T-helper 1 cell treated with Interleukin-12 subunit alpha and Interleukin-12 subunit beta and Interleukin-4 antibody, amounts not matched to agents 30 μg/mL and 1 μg/mL, for 36 hours (primary cell): ENCODE measurements around the gene XYLT1.

Source experiments
- H3K27ac Mint-ChIP-seq: one replicate; pipeline ENCODE4 v1.8.0; 2021; ENCODE audit warnings: mild to moderate bottlenecking, mixed read lengths
- H3K27me3 Mint-ChIP-seq: one replicate; pipeline ENCODE4 v1.8.0; 2021; ENCODE audit warnings: low read depth, mixed read lengths
- H3K36me3 Mint-ChIP-seq: one replicate; pipeline ENCODE4 v1.8.0; 2021; ENCODE audit warnings: low read depth, mixed read lengths
- H3K4me1 Mint-ChIP-seq: one replicate; pipeline ENCODE4 v1.8.0; 2021; ENCODE audit warnings: low read depth, mixed read lengths
- H3K4me3 Mint-ChIP-seq: one replicate; pipeline ENCODE4 v1.8.0; 2021; ENCODE audit warnings: mild to moderate bottlenecking, moderate library complexity, mixed read lengths
- H3K9me3 Mint-ChIP-seq: one replicate; pipeline ENCODE4 v1.8.0; 2021; ENCODE audit warnings: mixed read lengths

Gene XYLT1

DNA sequence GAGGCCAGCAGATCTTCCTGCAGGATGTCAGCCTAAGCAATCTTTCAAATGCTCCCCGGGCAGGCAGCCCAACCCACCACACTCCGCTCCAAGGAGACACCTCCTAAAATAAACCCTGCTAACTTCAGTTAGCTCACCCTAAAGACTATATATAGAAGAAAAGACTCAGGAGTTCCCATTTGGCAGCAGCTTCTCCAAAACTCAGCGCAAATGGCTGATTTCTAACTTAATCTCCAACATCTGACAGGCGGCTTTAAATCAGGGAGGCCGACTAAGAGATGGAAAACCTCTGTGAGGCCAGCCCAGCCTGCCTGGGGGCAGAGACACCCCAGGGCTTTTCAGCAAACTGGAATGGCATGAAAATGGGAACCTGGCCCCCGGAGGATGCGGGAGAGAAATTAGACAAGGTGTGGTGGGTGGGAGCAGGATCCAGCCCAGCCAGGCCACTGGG lies 91.6 kb downstream of the XYLT1 start:
- Mint-ChIP-seq H3K27me3 (no peaks in the 10 kb centered on the region), H3K36me3 (peaks cover 18% of the 10 kb centered on the region), H3K4me1 (peaks cover 53% of the 10 kb centered on the region), H3K9me3 (no peaks in the 10 kb centered on the region), H3K4me3 (no peak overlapping the region), H3K27ac (no peak overlapping the region)

GRCh38 chr16:17377360-17378324 lies 93.1 kb downstream of the XYLT1 start:
- Mint-ChIP-seq H3K4me1 (peaks cover 41% of the 10 kb centered on the region), H3K27ac (no peak overlapping the region), H3K27me3 (no peaks in the 10 kb centered on the region), H3K9me3 (no peaks in the 10 kb centered on the region), H3K36me3 (peaks cover 18% of the 10 kb centered on the region), H3K4me3 (no peak overlapping the region)

DNA sequence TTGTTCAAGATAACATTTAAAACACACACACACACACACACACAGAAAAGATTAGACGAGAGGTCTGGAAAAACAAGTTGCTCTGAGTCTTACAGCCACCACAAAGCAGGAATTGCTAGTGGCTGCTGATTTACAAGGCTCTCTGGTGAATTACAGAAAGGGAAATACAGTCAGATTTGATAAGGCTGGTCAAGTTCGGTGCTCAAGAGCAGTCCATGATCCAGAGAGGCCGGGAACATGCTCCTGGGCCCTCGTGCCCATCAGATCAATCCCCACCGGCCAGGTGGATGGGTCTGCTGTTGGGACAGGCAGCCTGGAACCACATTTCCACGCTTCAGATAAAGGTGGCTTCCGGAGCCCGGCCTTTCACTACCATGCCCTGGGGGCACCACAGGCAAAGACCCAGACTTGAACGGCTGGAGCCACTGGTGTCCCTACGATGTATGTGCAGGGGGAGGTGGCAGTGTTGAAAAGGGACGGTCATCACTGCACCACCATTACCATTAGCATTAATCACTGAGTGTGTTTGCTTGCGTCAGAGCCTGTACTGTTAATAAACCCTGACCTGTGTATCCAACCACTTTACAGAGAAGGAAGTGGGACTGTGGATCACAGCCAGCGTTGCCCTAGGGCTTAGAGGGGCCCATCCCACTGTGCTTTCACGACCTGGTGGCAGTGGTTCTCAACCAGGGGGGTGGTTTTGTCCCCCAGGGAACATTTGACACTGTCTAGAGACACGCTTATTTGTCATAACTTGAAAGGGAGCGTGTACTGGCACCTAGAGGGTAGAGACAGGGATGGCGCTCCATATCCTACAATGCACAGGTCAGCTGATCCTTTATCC lies 95.1 kb downstream of the XYLT1 start:
- no peak overlapping the region for H3K4me3 Mint-ChIP-seq
- peaks cover 14% of the 10 kb centered on the region for H3K36me3 Mint-ChIP-seq
- H3K27ac Mint-ChIP-seq = peak overlapping the region; percentile 41
- no peaks in the 10 kb centered on the region for H3K9me3 Mint-ChIP-seq
- peaks cover 46% of the 10 kb centered on the region for H3K4me1 Mint-ChIP-seq
- no peaks in the 10 kb centered on the region for H3K27me3 Mint-ChIP-seq

DNA sequence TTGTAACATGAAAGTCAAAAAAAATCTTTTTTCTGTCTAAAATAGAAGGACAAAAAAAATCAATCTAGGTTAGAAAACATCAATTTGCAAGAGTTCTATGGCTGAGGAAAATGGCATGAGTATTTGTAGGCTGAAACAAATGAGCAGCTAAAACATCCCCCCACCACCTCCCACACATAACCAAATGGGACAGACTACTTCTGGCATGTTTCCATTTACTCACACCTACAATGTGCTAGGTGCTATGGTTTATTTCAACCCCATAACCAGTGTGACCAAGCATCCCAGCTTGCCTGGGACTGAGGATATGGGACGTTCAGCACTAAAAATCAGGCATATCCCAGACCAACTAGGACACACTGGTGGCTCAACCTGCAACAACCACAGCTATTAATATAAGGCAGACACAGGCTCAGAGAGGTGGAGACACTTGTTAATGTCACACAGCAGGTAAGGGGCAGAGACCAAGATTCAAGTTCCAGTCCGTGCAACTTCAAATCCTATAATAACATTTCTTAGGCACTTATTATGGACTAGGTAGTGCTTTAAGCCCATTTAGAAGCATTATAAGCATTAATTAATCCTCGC lies 96.0 kb downstream of the XYLT1 start:
- Mint-ChIP-seq H3K27me3 (no peaks in the 10 kb centered on the region), H3K36me3 (peaks cover 13% of the 10 kb centered on the region), H3K9me3 (no peaks in the 10 kb centered on the region), H3K4me1 (peaks cover 52% of the 10 kb centered on the region), H3K27ac (no peak overlapping the region), H3K4me3 (peak overlapping the region; percentile 10)

DNA sequence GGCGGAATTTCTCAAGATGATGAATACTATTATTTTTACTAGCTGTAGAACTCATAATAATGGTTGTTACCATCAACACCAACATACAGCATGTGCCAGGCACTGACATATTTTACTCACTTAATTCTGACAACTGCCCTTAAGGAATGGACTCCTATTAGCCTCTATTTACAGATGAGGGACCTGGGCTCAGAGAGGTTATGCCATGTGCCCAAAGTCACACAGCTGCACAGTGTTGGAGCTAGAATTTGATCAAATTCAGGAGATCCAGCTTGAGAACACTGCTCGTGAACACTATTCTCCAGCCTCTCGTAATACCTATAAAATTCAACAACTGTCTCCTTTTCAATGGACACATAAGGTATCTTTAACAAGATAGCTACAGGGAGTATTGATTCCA lies 97.2 kb downstream of the XYLT1 start:
- H3K9me3 Mint-ChIP-seq = no peaks in the 10 kb centered on the region
- no peaks in the 10 kb centered on the region for H3K27me3 Mint-ChIP-seq
- peaks cover 13% of the 10 kb centered on the region for H3K36me3 Mint-ChIP-seq
- H3K4me3 Mint-ChIP-seq = no peak overlapping the region
- H3K4me1 Mint-ChIP-seq = peaks cover 55% of the 10 kb centered on the region
- H3K27ac Mint-ChIP-seq = no peak overlapping the region

DNA sequence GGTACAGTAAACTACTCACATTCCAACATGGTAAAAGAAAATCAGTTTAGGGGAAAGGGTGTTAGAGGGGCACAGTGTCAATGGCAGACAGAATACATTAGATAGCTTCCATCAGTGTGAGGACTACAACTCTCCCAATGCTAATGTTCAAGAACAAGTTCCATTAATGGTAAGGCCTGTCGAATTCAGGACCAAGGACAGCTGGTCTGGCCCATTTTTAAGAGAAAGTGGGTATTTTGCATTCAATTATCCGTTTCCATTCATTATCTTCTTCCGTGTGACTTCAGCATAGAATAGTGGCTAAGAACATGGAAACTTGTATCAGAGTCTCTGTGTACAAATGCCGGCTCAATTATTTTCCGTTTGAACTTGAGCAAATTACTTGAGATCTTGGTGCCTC lies 98.4 kb downstream of the XYLT1 start:
- Mint-ChIP-seq H3K9me3 (no peaks in the 10 kb centered on the region), H3K4me1 (peaks cover 58% of the 10 kb centered on the region), H3K27ac (no peak overlapping the region), H3K4me3 (no peak overlapping the region), H3K36me3 (peaks cover 9% of the 10 kb centered on the region), H3K27me3 (no peaks in the 10 kb centered on the region)

DNA sequence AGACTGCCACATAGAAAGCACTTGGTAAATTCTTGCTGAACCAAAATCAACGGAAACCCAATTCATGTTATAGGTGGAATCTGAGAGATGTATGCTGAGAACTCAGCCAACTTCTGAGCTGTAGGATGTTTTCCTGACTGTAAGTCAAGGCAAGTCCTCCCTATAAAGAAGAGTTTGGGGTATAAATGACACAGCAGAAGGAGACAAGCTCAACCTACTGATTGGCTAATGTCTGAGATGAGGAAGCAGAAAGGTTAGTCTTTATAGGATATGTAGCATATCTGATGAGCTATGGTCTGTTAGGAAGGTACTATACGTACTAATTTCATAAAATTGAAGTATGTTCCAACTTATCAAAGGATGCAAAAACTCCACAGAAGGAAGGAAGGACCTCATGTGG lies 99.5 kb downstream of the XYLT1 start:
- H3K27me3 Mint-ChIP-seq = no peaks in the 10 kb centered on the region
- no peaks in the 10 kb centered on the region for H3K9me3 Mint-ChIP-seq
- peak overlapping the region; percentile 0 for H3K4me3 Mint-ChIP-seq
- H3K27ac Mint-ChIP-seq = peak overlapping the region; percentile 96
- peaks cover 65% of the 10 kb centered on the region for H3K4me1 Mint-ChIP-seq
- peaks cover 13% of the 10 kb centered on the region for H3K36me3 Mint-ChIP-seq

GRCh38 chr16:17370731-17371285 lies 100.0 kb downstream of the XYLT1 start:
- peak overlapping the region; percentile 96 for H3K27ac Mint-ChIP-seq
- no peaks in the 10 kb centered on the region for H3K27me3 Mint-ChIP-seq
- peaks cover 66% of the 10 kb centered on the region for H3K4me1 Mint-ChIP-seq
- peaks cover 15% of the 10 kb centered on the region for H3K36me3 Mint-ChIP-seq
- H3K9me3 Mint-ChIP-seq = no peaks in the 10 kb centered on the region
- H3K4me3 Mint-ChIP-seq = peak overlapping the region; percentile 83

GRCh38 chr16:17370223-17370707 lies 100.5 kb downstream of the XYLT1 start:
- no peaks in the 10 kb centered on the region for H3K27me3 Mint-ChIP-seq
- peak overlapping the region; percentile 83 for H3K4me3 Mint-ChIP-seq
- no peaks in the 10 kb centered on the region for H3K9me3 Mint-ChIP-seq
- H3K36me3 Mint-ChIP-seq = peaks cover 19% of the 10 kb centered on the region
- H3K4me1 Mint-ChIP-seq = peaks cover 68% of the 10 kb centered on the region
- peak overlapping the region; percentile 96 for H3K27ac Mint-ChIP-seq

DNA sequence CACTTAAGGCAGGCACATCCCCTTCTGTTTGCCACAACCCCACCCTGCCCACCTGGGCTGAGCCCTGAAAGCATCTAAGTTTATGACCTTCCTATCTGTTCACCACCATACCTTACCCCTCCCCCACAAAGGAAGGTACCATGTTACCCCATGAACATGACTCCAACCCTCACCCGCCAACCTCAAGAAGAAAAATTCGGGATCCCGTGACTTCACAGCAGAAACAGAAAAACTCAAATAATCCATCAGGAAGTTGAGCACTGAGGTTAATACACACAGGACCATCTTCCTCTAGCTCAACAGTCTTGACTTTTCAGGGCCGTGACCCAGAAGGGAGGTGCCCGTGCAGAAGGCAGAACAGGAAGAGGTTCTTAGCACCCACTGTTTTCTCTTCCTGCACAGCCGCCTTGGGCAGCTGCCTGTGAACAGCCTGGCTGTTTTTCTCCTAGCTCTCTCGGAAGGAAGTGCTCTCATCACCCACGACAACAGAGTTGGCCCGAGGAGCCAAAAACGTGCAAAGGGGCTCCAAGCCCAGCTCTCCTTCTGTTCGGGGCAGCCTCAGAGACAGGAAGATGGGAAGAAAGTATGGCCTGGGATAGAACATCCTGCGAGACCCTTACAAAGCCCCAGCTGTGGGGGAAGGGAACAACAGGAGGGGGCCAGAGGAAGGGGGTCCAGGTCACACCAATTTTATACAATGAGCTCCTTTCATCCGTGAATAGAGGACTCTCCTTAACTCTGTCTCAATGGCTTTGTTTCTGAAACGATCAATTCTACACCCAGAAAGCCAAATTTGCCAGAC lies 101.1 kb downstream of the XYLT1 start:
- Mint-ChIP-seq H3K4me3 (peak overlapping the region; percentile 83), H3K4me1 (peaks cover 69% of the 10 kb centered on the region)

DNA sequence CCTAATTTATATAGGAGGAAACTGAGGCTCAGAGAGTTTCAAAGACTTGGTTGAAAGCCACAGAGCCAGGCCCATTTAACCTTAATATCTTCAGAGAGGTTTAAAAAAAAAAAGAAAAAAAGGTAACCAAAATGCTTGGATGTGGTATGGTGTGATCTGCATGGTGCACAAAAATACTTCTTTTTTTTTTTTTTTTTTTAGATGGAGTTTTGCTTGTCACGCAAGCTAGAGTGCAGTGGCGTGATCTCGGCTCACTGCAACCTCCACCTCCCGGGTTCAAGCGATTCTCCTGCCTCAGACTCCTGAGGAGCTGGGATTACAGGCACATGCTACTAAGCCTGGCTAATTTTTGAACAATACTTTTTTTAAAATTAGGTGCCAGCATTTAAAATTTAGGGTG lies 101.8 kb downstream of the XYLT1 start:
- Mint-ChIP-seq H3K4me3 (peak overlapping the region; percentile 83), H3K36me3 (peaks cover 24% of the 10 kb centered on the region), H3K27ac (peak overlapping the region; percentile 96), H3K9me3 (no peaks in the 10 kb centered on the region), H3K4me1 (peaks cover 74% of the 10 kb centered on the region), H3K27me3 (no peaks in the 10 kb centered on the region)

More for the DNA sequence above, 101.1 kb downstream of the XYLT1 start:
- peak overlapping the region; percentile 96 for H3K27ac Mint-ChIP-seq
- H3K27me3 Mint-ChIP-seq = no peaks in the 10 kb centered on the region
- peaks cover 20% of the 10 kb centered on the region for H3K36me3 Mint-ChIP-seq
- no peaks in the 10 kb centered on the region for H3K9me3 Mint-ChIP-seq

DNA sequence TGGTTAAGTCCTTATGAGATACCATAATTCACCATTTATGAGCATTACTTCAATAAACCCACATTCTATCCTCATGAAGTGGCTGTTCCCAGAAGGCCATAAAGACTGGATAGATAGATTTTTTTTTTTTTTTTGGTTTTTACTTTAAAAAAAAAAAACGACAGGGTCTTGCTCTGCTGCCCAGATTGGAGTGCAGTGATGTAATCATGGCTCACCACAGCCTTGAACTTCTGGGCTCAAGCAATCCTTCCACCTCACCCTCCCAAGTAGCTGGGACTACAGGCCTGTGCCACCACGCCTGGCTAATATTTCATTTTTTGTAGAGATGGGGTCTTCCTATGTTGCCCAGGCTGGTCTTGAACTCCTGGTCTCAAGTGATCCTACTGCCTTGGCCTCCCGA lies 102.3 kb downstream of the XYLT1 start:
- peak overlapping the region; percentile 96 for H3K27ac Mint-ChIP-seq
- H3K4me1 Mint-ChIP-seq = peaks cover 78% of the 10 kb centered on the region
- H3K36me3 Mint-ChIP-seq = peaks cover 24% of the 10 kb centered on the region
- no peaks in the 10 kb centered on the region for H3K9me3 Mint-ChIP-seq
- no peaks in the 10 kb centered on the region for H3K27me3 Mint-ChIP-seq
- peak overlapping the region; percentile 83 for H3K4me3 Mint-ChIP-seq

- peak overlapping the region; percentile 82 for H3K27ac Mint-ChIP-seq
- peaks cover 83% of the 10 kb centered on the region for H3K4me1 Mint-ChIP-seq
- H3K36me3 Mint-ChIP-seq = peaks cover 26% of the 10 kb centered on the region
Observed at GRCh38 chr16:17367923-17368322, 102.8 kb downstream of the XYLT1 start.

More at GRCh38 chr16:17367923-17368322, 102.8 kb downstream of the XYLT1 start:
- H3K9me3 Mint-ChIP-seq = no peaks in the 10 kb centered on the region
- no peaks in the 10 kb centered on the region for H3K27me3 Mint-ChIP-seq
- H3K4me3 Mint-ChIP-seq = peak overlapping the region; percentile 26
